WTC11 (cell line): ENCODE data around the gene DLG5. TPM values are rescaled to one million over a fixed set of nuclear protein-coding genes. Genes with fewer than 3 reads are reported as not detected.

ENCODE experiments used
- ATAC-seq: fragments of 200-7000 bp; cut with Tn5 transposase; 2 replicates; pipeline ENCODE4 v1.10.0; 2021; ENCODE audit warnings: mild to moderate bottlenecking, moderate library complexity
- CTCF ChIA-PET: fragments of 300-600 bp; sonication (Branson Sonifier 250); formaldehyde crosslinking; loops from one replicate; lab custom pipeline; 2021; ENCODE audit warnings: antibody characterized with exemption; lab: Charles Lee
- POLR2A ChIA-PET: fragments of 350-600 bp; sonication (Branson Sonifier 250); formaldehyde crosslinking; loops from one replicate; lab custom pipeline; 2021; ENCODE audit warnings: antibody characterized with exemption; lab: Charles Lee
- DNase-seq: peaks from one replicate; pipeline ENCODE4 v3.0.0; 2021; ENCODE audit warnings: low spot score
- H3K27ac Mint-ChIP-seq: 2 replicates; pipeline ENCODE4 v1.8.0; 2021; ENCODE audit warnings: mixed read lengths
- H3K27me3 Mint-ChIP-seq: 2 replicates; pipeline ENCODE4 v1.8.0; 2021; ENCODE audit warnings: low read depth, mild to moderate bottlenecking, moderate library complexity, mixed read lengths
- H3K36me3 Mint-ChIP-seq: 2 replicates; pipeline ENCODE4 v1.8.0; 2021; ENCODE audit warnings: mixed read lengths
- H3K4me1 Mint-ChIP-seq: 2 replicates; pipeline ENCODE4 v1.8.0; 2022; ENCODE audit warnings: mixed read lengths
- H3K4me3 Mint-ChIP-seq: 2 replicates; pipeline ENCODE4 v1.8.0; 2021; ENCODE audit warnings: mild to moderate bottlenecking, moderate library complexity, mixed read lengths
- H3K9me3 Mint-ChIP-seq: 2 replicates; pipeline ENCODE4 v1.8.0; 2021; ENCODE audit warnings: mixed read lengths
- GRHL2 ChIP-seq: fragments of 250-450 bp; sonication (Bioruptor Pico); IDR thresholded peaks from 2 replicates; pipeline ENCODE4 v1.8.0; 2022; ENCODE audit warnings: mild to moderate bottlenecking, moderate library complexity; ENCODE audit not compliant: insufficient replicate concordance, severe bottlenecking
- NFATC4 ChIP-seq: fragments of 250-450 bp; sonication (Bioruptor Pico); IDR thresholded peaks from 2 replicates; pipeline ENCODE4 v1.9.0; 2021; ENCODE audit warnings: mild to moderate bottlenecking
- NFE2L1 ChIP-seq: sonication (generic); formaldehyde crosslinking; IDR thresholded peaks from 2 replicates; pipeline ENCODE4 v1.8.1; 2023; ENCODE audit warnings: missing genetic modification reagents
- SMAD3 ChIP-seq: sonication (generic); formaldehyde crosslinking; IDR thresholded peaks from 2 replicates; pipeline ENCODE4 v1.8.0; 2022; ENCODE audit warnings: missing genetic modification reagents, mild to moderate bottlenecking, borderline replicate concordance
- ZNF219 ChIP-seq: sonication (generic); formaldehyde crosslinking; IDR thresholded peaks from 2 replicates; pipeline ENCODE4 v1.8.0; 2023; ENCODE audit warnings: missing genetic modification reagents, mild to moderate bottlenecking, borderline replicate concordance
- ZNF263 ChIP-seq: sonication (generic); formaldehyde crosslinking; IDR thresholded peaks from 2 replicates; pipeline ENCODE4 v1.8.1; 2022; ENCODE audit warnings: low read depth, mild to moderate bottlenecking, moderate library complexity, missing genetic modification reagents
- ZNF423 ChIP-seq: fragments of 250-450 bp; sonication (Bioruptor Pico); IDR thresholded peaks from 2 replicates; pipeline ENCODE4 v2.1.2; 2022; ENCODE audit warnings: mild to moderate bottlenecking, moderate library complexity
- total RNA-seq: library from RNA; stranded (reverse); gene quantifications from 3 replicates; pipeline ENCODE4 v1.2.3, GENCODE V29; 2021
- TF ChIP-seq, protein P1 (sequence below): sonication (generic); formaldehyde crosslinking; IDR thresholded peaks from 2 replicates; pipeline ENCODE4 v1.8.1; 2022; ENCODE audit warnings: mild to moderate bottlenecking, moderate library complexity, missing genetic modification reagents
- TF ChIP-seq, protein P2 (sequence below): sonication (generic); formaldehyde crosslinking; conservative IDR thresholded peaks from 2 replicates; pipeline ENCODE4 v1.8.1; 2022; ENCODE audit warnings: mild to moderate bottlenecking, missing genetic modification reagents
- TF ChIP-seq, protein P3 (sequence below): sonication (generic); formaldehyde crosslinking; IDR thresholded peaks from 2 replicates; pipeline ENCODE4 v1.8.0; 2023; ENCODE audit warnings: missing genetic modification reagents, mild to moderate bottlenecking, borderline replicate concordance
- TF ChIP-seq, protein P4 (sequence below): fragments of 250-450 bp; sonication (Bioruptor Pico); IDR thresholded peaks from 2 replicates; pipeline ENCODE4 v2.1.2; 2022; ENCODE audit warnings: mild to moderate bottlenecking, moderate library complexity
- TF ChIP-seq, protein P5 (sequence below): fragments of 250-450 bp; sonication (Bioruptor Pico); IDR thresholded peaks from 2 replicates; pipeline ENCODE4 v1.9.0; 2021; ENCODE audit warnings: mild to moderate bottlenecking, borderline replicate concordance
- TF ChIP-seq, protein P6 (sequence below): sonication (generic); formaldehyde crosslinking; IDR thresholded peaks from 2 replicates; pipeline ENCODE4 v1.8.1; 2023; ENCODE audit warnings: mild to moderate bottlenecking, moderate library complexity, missing genetic modification reagents

Gene DLG5
- total RNA-seq, 1 experiment from 2014 or later = 65.5 TPM

DNA sequence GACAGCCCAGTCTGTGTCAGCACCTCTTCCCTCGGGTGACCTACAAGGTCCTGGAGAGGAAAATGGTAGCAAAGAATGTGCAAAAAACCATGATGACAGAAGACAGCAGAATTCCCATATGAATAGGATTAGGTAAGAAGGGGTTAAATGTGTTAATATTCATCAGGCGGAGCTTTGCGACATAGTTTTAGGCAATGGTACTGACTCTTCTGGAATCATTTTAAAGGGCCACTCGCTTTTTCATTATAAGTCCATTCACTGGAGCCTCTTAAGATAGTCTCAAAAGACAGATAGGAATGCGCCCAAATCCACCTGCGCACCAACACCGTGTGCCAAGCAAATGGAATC, 38.2 kb downstream of the DLG5 start:
- DNase-seq (no peak), ATAC-seq (no peak)
- ChIA-PET POLR2A (interaction anchor here (1.9 kb wide), 1 partner anchor 11 kb away, joined by 8 read pairs; no protein-coding TSS in a partner anchor), CTCF (interaction anchor here (1.2 to 7.8 kb wide), 5 partner anchors 11 to 86 kb away, joined by 4 to 129 read pairs (median 28); no protein-coding TSS in a partner anchor)
- Mint-ChIP-seq H3K27ac (peak overlapping the region; percentile 90), H3K4me3 (peak overlapping the region; percentile 54), H3K36me3 (no peaks in the 10 kb centered on the region), H3K4me1 (peaks cover 89% of the 10 kb centered on the region), H3K27me3 (no peaks in the 10 kb centered on the region), H3K9me3 (no peaks in the 10 kb centered on the region)
- TF ChIP-seq, protein P1, sequence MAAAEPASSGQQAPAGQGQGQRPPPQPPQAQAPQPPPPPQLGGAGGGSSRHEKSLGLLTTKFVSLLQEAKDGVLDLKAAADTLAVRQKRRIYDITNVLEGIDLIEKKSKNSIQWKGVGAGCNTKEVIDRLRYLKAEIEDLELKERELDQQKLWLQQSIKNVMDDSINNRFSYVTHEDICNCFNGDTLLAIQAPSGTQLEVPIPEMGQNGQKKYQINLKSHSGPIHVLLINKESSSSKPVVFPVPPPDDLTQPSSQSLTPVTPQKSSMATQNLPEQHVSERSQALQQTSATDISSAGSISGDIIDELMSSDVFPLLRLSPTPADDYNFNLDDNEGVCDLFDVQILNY (CRISPR knock-in tag) = no peak
- no peak for TF ChIP-seq GRHL2 (CRISPR knock-in tag)
- TF ChIP-seq, protein P2, sequence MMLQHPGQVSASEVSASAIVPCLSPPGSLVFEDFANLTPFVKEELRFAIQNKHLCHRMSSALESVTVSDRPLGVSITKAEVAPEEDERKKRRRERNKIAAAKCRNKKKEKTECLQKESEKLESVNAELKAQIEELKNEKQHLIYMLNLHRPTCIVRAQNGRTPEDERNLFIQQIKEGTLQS (CRISPR knock-in tag) = no peak
- TF ChIP-seq, protein P3, sequence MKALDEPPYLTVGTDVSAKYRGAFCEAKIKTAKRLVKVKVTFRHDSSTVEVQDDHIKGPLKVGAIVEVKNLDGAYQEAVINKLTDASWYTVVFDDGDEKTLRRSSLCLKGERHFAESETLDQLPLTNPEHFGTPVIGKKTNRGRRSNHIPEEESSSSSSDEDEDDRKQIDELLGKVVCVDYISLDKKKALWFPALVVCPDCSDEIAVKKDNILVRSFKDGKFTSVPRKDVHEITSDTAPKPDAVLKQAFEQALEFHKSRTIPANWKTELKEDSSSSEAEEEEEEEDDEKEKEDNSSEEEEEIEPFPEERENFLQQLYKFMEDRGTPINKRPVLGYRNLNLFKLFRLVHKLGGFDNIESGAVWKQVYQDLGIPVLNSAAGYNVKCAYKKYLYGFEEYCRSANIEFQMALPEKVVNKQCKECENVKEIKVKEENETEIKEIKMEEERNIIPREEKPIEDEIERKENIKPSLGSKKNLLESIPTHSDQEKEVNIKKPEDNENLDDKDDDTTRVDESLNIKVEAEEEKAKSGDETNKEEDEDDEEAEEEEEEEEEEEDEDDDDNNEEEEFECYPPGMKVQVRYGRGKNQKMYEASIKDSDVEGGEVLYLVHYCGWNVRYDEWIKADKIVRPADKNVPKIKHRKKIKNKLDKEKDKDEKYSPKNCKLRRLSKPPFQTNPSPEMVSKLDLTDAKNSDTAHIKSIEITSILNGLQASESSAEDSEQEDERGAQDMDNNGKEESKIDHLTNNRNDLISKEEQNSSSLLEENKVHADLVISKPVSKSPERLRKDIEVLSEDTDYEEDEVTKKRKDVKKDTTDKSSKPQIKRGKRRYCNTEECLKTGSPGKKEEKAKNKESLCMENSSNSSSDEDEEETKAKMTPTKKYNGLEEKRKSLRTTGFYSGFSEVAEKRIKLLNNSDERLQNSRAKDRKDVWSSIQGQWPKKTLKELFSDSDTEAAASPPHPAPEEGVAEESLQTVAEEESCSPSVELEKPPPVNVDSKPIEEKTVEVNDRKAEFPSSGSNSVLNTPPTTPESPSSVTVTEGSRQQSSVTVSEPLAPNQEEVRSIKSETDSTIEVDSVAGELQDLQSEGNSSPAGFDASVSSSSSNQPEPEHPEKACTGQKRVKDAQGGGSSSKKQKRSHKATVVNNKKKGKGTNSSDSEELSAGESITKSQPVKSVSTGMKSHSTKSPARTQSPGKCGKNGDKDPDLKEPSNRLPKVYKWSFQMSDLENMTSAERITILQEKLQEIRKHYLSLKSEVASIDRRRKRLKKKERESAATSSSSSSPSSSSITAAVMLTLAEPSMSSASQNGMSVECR (CRISPR knock-in tag) = no peak
- TF ChIP-seq, protein P4, sequence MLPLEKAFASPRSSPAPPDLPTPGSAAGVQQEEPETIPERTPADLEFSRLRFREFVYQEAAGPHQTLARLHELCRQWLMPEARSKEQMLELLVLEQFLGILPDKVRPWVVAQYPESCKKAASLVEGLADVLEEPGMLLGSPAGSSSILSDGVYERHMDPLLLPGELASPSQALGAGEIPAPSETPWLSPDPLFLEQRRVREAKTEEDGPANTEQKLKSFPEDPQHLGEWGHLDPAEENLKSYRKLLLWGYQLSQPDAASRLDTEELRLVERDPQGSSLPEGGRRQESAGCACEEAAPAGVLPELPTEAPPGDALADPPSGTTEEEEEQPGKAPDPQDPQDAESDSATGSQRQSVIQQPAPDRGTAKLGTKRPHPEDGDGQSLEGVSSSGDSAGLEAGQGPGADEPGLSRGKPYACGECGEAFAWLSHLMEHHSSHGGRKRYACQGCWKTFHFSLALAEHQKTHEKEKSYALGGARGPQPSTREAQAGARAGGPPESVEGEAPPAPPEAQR = no peak
- TF ChIP-seq, protein P5, sequence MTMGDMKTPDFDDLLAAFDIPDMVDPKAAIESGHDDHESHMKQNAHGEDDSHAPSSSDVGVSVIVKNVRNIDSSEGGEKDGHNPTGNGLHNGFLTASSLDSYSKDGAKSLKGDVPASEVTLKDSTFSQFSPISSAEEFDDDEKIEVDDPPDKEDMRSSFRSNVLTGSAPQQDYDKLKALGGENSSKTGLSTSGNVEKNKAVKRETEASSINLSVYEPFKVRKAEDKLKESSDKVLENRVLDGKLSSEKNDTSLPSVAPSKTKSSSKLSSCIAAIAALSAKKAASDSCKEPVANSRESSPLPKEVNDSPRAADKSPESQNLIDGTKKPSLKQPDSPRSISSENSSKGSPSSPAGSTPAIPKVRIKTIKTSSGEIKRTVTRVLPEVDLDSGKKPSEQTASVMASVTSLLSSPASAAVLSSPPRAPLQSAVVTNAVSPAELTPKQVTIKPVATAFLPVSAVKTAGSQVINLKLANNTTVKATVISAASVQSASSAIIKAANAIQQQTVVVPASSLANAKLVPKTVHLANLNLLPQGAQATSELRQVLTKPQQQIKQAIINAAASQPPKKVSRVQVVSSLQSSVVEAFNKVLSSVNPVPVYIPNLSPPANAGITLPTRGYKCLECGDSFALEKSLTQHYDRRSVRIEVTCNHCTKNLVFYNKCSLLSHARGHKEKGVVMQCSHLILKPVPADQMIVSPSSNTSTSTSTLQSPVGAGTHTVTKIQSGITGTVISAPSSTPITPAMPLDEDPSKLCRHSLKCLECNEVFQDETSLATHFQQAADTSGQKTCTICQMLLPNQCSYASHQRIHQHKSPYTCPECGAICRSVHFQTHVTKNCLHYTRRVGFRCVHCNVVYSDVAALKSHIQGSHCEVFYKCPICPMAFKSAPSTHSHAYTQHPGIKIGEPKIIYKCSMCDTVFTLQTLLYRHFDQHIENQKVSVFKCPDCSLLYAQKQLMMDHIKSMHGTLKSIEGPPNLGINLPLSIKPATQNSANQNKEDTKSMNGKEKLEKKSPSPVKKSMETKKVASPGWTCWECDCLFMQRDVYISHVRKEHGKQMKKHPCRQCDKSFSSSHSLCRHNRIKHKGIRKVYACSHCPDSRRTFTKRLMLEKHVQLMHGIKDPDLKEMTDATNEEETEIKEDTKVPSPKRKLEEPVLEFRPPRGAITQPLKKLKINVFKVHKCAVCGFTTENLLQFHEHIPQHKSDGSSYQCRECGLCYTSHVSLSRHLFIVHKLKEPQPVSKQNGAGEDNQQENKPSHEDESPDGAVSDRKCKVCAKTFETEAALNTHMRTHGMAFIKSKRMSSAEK (CRISPR knock-in tag) = no peak
- no peak for TF ChIP-seq NFE2L1 (CRISPR knock-in tag)
- TF ChIP-seq ZNF263 (CRISPR knock-in tag) = no peak
- TF ChIP-seq NFATC4 (CRISPR knock-in tag) = no peak
- no peak for TF ChIP-seq SMAD3 (CRISPR knock-in tag)
- no peak for TF ChIP-seq ZNF219 (CRISPR knock-in tag)
- TF ChIP-seq ZNF423 (CRISPR knock-in tag) = no peak
- TF ChIP-seq, protein P6, sequence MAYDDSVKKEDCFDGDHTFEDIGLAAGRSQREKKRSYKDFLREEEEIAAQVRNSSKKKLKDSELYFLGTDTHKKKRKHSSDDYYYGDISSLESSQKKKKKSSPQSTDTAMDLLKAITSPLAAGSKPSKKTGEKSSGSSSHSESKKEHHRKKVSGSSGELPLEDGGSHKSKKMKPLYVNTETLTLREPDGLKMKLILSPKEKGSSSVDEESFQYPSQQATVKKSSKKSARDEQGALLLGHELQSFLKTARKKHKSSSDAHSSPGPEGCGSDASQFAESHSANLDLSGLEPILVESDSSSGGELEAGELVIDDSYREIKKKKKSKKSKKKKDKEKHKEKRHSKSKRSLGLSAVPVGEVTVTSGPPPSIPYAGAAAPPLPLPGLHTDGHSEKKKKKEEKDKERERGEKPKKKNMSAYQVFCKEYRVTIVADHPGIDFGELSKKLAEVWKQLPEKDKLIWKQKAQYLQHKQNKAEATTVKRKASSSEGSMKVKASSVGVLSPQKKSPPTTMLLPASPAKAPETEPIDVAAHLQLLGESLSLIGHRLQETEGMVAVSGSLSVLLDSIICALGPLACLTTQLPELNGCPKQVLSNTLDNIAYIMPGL (CRISPR knock-in tag) = no peak
